ENCODE data around the gene RUVBL2.
"Not testable (repeated sequence)": the region's sequence is repeated elsewhere in the genome, so short reads cannot be mapped to it uniquely, and the experiment has no call there.

- TF ChIP-seq POLR2A, CTCF, EP300 (IDR thresholded peaks at IDR 0.05): not testable (repeated sequence)
Observed at GRCh38 chr19:49038111-49038510, 44.4 kb downstream of the RUVBL2 start.
